HS-5 (cell line): ENCODE data around the gene ZNF436.
"Not testable (repeated sequence)": the region's sequence is repeated elsewhere in the genome, so short reads cannot be mapped to it uniquely, and the experiment has no call there.

Experiments used
- DNase-seq: peaks from one replicate; pipeline ENCODE4 v3.0.0-alpha.2; 2012; ENCODE audit warnings: low read depth

Gene ZNF436

GRCh38 chr1:23366598-23366997 is 3.0 kb downstream of the ZNF436 start:
- no peak for DNase-seq

- no peak for DNase-seq
Observed at GRCh38 chr1:23366146-23366545, 3.5 kb downstream of the ZNF436 start.

GRCh38 chr1:23362218-23362713 is 7.4 kb downstream of the ZNF436 start:
- no peak for DNase-seq

DNA sequence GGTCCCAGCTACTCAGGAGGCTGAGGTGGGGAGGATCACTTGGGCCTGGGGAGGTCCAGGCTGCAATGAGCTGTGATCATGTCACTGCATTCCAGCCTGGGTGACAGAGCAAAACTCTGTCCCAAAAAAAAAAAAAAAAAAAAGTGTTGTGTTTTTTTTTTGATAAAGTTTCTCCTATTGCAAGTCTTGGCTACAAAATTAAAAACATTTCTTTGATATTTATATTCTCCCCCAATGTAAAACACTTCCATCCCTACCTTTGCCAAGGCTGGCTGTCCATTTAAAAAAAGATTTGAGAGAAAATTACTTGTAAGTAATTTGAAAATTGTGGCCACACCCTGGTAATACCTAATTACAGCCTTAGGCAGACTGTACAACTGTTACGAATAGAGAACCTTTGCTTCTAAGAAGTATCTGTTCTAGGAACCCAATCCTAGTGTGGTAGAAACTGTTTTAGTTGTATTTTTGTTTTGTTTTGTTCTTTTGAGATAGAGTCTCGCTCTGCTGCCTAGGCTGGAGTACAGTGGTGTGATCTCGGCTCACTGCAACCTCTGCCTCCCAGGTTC is 11.2 kb downstream of the ZNF436 start:
- no peak for DNase-seq

GRCh38 chr1:23357138-23357908 is 12.3 kb downstream of the ZNF436 start:
- DNase-seq = no peak

DNA sequence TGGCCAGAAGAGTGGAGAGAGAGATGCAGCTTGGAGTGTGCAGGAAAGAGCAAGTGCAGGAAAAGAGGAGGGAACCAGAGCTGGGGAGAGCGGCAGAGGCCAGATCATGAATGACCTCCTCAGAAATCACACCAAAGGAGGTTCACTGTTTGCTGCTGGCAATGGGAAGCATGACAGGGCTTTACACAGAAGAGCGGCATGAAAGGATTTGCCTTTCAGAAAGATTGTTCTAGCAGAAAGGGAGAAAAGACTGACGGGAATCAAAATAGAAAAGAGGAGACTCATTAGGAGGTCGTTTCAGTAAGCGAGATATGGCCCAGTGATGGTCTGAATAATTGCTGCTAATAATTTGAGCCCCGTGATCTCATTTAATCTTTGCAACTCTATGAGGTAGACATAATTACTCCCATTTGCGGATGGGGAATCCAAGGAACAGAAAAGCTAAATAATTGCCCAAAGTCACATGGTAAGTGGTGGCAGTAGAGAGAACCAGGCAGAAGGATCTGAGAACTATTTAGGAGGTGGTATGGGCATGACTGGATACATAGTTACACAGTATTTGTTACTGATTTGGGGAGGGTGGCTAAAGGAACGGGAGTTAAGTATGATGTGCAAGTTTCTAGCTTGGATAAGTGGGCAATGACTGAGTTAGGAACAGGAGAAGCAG is 13.0 kb downstream of the ZNF436 start:
- DNase-seq = no peak

DNA sequence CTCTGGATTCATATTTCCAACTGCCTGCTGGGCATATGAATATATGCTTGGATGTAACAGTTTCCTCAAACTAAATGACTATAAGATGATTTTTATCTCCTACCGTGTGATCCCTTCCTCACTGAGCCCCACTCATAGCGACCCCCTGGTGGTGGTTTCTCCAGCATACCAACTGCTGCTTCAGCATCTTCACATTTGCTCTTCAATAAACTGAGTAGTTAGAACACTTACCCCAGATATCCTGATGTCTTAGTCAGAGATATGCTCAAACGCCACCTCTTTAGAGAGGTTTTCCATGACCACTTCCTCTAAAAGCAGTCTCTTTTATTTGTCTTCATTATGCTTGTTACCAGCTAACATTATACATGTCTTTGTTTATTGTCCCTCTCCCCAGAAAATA is 15.4 kb downstream of the ZNF436 start:
- DNase-seq = no peak

DNA sequence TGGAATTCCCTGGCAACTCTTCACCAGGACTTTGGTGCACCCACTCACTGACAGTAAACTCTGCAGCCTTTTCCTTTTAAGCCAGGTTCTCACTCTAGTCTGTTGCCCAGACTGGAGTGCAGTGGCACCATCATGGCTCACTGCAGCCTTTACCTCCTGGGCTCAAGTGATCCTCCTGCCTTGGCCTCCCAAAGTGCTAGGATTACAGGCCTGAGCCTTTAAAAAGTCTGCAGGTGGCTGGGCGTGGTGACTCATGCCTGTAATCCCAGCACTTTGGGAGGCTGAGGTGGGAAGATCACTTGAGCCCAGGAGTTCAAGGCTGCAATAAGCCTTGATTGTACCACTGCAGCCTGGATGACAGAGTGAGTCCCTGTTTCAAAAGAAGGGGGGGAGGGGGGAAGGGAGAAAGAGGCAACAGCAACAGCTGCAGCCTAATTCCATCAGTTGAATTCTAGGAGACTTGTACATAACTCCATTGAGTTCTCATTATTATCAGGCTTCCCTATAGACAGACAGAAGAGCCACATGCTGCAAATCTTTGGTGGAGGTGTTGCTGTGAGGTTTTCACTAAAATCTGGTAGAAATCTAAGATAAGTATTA is 17.4 kb downstream of the ZNF436 start:
- no peak for DNase-seq

GRCh38 chr1:23345920-23346319 is 23.7 kb downstream of the ZNF436 start:
- no peak for DNase-seq

- no peak for DNase-seq
Observed at GRCh38 chr1:23344987-23345472, 24.6 kb downstream of the ZNF436 start.

- peak; percentile 99 for DNase-seq
Observed at GRCh38 chr1:23344111-23344986, 25.3 kb downstream of the ZNF436 start, which contains the start of gene HNRNPR. TSS of gene HNRNPR (minus strand) at chr1:23344284. CDS start at chr1:23341008, 3,276 bp downstream.

- DNase-seq = peak; percentile 73
Observed at GRCh38 chr1:23343221-23344110, 26.2 kb downstream of the ZNF436 start.

GRCh38 chr1:23341931-23342692 is 27.5 kb downstream of the ZNF436 start:
- no peak for DNase-seq

DNA sequence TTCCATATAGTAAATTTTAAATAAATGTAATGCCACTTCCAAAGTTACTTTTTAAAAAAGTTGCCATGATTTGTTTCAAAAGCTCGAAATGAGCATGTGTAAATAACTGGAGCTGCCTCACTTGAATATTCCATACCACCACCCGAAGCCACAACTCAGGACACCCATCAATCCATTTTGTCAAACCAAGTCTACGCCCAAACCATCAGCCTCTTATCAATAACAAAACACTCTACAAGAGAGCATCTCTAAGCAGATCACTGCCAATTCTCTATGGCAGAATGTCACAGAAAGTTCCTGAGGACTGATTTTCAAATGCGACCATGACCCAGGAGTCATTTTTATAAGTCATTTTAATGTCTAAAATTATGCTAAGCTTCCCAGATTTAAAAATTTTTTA is 30.0 kb downstream of the ZNF436 start:
- DNase-seq = no peak

GRCh38 chr1:23337869-23338268 is 31.8 kb downstream of the ZNF436 start:
- DNase-seq = no peak

GRCh38 chr1:23331713-23332112 is 37.9 kb downstream of the ZNF436 start:
- no peak for DNase-seq

DNA sequence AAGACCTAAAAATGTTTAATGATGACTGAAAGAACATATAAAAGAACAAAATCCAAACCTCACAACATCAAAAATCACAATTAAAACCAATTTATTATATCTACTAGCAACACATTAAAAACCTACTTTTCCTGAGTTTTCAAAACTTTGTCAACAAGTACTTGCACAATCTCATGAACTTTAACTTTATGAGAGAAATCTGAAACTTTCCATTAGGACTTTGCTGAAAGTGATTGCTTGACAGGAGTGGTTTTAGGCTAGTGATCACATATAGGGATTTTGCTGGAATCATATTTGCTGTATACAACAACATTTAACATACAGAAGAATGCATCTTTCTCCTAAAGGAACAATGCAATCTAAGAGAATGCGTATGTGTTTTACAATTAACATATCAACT is 38.8 kb downstream of the ZNF436 start:
- no peak for DNase-seq

GRCh38 chr1:23325393-23325792 is 44.2 kb downstream of the ZNF436 start:
- no peak for DNase-seq

DNA sequence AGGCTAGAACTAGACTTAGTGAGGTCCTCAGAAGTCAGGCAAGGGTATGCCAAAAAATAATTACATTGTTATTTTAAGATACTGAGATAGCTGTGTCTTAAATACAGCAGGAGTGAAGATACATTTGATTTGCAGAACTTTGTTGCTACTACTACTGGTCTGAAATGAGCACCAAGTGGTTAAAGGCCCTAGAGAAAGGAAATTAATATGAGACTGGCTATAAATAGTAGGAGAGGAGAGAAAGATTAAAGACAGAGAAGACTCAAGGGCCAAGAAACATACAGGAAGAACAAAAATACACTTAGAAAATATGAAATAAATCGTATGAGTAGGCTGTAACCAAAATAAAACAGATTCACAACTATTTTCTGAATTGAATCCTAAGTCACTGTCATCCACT is 46.9 kb downstream of the ZNF436 start:
- no peak for DNase-seq

DNA sequence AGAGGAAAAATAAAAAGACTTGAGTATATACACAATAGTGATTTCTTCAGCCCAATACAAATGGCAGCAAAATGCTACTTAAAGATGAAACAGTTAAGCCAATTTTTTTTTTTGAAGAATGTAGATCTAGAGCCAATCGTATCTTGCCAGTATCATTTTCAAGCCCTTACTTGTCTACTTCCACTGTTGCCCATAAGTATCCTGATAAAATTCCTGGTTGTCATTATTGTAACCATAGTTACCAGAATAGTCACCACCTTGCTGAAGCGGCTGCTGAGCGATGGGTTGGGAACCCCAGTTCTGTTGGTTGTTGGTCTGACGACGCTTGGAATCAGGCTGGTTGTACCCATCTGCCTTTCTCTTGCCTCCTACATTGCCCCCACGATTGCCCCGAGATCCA is 59.4 kb downstream of the ZNF436 start:
- not testable (repeated sequence) for DNase-seq
